CD1c-positive myeloid dendritic cell (primary cell): Measurements from ENCODE around the gene KIF3A.

Experiments
- DNase-seq: peaks from one replicate; pipeline ENCODE4 v3.0.0-alpha.2; 2016; ENCODE audit errors: extremely low spot score

KIF3A gene

DNA sequence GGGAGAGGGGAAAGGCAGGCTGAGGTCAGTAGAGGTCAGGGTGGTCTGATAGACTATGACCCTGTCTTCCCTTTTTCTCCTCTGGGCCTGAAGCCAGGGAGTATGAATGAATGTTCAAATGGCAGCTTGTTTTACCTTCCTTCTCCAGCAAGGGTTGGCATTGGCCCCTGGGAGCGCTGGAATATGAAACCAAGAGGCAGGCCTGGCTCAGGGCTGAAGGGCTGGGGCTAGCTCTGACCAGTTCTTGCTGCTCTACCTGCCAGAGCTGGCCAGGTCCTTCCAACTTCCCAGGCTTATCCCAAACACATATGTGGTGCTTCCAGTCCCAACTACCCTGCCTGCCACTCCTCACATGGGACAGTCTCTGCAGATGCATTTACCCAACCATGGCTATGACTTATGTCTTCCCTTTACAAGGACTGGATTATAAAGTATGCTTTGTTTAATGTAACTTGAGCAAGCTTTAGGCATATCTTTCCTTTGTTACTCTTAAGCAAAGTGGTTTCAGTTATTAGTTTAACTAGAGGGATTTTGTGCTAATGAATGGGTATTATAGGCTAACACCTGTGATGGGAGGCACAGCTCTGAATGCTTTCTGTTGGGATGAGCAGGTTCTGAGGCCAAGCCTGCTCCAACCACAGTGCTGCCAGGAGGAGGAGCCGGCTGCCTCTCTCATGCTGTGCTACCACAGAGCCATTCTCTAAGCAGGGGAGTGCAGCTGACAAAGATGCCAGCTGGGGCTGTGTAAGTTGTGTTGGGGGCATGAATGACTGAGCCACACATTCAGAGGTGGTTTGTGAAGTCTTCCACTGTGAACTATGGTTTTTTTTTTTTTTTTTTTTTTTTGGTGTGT lies 16.0 kb upstream of the KIF3A start:
- no peak for DNase-seq

DNA sequence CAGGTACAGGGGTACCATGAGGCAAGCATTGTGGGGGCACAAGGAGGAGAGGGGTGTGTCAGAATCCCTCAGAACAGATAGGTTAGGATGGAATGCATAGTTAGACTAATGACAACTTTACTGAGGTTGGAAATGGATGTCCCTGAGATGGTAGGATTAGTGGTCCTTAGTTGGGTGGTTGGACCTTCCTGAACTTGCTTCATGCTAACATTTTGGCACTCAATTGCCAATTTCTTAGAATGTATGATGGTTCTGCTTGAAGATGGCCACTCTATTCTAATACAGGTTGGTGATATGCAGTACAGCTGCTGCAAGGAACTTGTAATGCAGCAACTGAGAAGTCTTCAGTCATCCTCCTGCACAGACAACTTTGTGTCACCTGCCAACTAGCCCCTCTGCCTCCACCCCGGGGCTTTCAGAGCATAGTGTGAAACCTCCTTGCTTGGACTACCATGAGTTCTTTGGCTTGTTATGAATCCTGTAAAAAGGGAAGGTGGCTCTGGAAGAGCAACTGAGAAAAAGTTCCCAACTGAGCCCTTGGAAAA lies 15.3 kb upstream of the KIF3A start:
- DNase-seq: no peak

DNA sequence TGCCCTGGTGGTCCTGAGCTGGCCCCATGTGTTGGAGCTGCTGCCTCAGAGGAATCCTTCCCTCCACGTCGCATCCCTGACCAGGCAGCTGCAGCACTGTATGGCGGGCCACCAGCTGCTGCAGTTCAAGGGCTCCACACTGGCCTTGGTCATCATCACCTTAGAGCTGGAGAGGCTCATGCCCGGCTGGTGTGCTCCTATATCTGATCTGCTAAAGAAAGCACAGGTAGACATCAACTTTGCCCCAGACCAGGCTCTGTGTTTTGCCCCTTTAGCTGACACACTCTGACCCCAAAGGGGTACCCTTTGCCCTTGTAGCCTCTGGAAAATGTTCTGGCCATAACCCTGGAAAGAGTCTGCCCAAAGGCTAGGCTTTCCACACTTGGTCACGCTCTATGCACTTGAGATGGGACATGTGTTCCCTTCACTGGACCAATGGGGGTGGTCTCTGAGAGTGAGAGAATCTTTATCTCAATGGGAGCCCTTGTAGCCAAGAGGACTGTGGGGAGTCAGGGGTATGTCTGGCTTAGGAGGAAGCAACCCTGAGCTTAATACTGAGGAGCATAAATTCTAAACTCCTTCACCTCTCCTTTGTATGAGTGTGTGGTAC lies 14.7 kb upstream of the KIF3A start:
- DNase-seq: no peak

DNA sequence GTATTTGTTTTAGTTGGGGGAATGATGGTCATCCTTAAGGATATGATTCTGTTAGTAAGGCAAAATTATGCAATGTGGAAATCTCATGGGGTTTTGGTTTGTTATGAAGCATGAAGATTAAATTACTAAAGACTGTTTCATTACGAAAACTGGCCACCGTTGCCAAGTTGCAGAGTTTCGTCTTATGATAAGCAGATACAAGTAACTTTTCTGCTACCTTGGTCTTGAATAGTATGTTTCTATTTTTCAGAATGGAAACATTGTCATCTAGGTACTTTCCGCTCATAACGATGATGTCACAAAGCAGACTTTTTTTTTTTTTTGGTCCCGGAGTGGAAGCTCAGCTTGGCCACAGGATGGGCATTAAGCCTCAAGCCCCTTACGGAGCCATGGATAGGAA lies 14.1 kb upstream of the KIF3A start:
- DNase-seq: no peak

DNA sequence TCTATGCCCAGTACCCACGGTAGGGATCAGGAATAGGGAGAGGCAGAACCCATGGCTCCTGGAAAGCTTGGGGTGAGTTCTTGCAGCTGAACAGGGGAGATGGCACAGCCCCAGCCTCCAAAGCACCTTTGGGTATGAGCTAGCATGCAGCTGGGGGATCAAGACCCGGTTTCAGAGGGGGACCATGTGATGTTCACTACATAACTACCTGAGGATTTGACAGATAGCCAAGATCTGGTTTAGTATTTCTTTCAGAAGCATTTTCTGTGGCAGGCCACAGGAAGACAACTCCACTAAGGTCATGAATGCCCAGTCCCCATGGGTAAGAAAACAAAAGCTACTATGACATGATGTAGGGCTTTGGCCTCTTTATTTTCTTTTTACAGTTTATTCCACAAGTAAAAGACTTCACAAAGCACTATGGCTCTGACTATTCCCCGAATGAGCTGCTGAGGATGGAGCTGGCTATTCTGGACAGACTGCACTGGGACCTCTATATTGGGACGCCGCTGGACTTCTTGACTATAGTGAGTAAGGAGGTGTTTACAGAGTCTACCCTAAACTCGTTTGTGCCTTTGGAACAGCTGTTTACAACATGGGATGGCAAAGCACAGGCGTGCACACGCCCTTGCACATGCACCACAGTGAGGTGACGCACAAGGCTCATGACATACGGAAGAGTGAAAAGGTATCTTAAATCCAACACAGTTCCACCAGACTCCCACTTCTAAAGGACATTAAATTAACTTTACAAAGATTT lies 13.3 kb upstream of the KIF3A start:
- DNase-seq: no peak

DNA sequence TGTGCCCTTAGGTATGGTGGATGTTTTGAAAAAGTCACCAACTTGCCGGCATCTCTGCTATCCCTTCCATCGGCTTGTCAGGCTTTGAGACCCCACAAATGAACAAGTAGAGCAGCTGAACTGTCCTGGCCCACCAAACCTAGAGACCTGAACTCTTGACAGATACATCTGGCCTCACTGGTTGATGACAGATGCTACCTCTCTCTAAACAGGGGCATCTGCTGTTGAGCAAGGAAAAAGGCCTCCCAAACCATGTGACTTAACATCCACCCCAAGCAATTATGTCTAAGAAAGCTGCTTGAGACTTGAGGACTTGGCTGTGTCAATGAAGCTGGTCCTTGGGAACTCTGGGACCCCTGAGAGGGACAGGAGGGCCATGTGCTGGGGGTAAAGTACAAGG lies 12.2 kb upstream of the KIF3A start:
- DNase-seq: no peak

DNA sequence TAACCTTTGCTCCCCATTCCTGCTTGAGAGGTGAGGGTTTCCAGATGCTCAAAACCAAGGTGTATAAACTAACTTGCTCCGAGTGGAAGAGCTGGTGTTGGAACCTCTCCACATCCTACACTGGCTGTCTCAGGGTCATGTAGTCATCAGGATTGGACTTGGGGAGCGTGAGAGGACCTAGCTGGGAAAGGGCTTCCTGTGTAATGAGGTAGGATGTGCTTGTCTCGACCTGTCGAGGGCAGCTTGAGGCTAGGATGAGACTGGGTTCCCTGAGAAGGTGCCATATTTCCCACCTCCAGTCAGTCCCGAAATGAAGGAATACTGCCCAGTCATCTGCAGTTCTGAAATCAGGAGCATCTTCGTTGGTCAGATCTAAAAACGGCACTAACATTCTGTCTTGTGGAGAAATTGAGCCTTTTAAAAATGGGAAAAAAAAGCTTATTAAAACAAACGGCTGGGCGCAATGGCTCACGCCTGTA lies 11.2 kb upstream of the KIF3A start:
- DNase-seq: no peak

DNA sequence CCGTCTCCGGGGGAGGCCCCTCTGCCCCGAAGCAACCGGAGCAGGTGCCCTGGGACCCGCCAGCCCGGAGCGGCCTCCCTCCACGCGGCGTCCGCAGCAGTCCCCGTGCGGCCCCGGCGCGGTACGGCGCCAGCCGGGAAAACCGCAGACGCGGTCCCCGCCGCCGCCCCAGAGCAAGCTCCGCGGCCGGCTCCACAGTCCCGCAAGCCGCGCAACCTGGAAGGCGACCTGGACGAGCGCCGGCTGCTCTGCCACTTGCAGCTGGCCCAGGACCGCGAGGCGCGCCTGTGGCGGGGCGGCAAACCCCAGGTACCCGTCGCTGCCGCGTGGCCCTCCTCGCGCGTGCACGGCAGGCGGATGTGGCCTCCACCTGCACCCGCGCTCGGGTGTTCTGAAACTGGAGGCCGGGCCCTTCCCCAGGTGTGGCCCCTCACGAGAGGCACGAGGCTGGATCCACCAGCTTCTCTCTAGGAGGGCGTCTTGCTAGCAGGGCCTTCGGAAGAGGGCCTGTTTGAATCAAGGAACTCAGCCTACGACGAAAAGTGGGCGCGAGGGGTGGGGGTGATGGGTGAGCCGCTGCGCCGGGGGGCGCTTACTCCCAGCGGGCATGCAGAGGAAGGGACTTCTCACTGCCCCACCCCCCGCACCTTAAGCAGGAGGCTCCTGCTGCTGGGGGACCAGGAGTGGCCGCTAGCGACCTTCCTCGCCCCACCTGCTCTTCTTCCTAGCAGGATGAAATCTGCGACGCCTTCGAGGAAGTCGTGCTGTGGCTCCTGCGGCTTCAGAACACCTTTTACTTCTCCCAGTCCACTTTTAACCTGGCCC lies 10.5 kb upstream of the KIF3A start:
- no peak for DNase-seq

DNA sequence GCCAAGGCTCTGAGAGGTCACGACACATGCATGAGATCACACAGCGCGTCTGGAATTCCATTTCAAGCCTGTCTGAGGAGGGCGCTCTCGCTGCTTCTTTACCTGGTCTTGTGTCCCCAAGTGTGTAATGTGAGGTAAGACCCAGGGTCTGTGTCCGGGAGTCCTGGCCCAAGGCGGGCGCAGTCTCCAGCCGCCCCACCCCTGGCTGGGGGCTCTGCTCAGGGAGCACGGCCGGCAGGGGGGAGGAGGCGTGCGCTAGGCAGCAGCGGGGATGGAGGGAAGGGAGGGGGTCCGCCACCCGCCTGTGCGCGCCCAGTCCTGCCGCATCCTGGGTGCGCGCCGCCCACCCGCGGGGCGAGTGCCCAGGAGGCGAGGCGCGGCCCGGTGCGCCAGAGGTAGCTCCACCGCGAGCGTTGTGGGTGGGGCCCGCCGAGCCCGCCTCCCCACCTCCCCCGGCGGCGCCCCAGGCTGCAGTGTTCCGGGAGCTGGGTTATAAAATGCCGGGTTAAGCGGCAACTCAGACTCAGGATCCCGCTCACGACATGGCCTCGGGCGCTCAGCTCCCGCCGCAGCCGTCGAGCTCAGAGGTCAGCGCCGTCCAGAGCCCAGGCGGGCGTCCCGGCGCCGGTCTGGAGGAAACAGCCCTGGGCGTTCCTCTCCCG lies 9.7 kb upstream of the KIF3A start, which contains the start of gene CCNI2:
CCNI2 (plus strand) TSS at position 473 of the 662 bp plus-strand sequence; CDS start at position 543, 70 bp downstream.
- peak; percentile 33 for DNase-seq

DNA sequence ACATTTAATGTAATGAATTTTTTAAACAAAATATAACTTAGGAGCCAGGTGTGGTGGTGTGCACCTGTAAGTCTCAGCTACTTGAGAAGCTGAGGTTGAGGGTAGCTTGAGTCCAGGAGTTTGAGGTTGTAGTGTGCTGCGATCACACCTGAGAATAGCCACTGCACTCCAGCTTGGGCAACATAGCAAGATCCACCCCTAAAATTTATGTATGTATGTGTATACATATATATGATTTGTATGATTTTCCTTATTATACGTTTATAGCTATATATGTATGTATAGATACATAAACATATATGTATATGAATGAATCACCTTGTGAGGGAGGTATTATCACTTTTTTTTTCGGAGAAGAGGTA lies 9.2 kb upstream of the KIF3A start:
- no peak for DNase-seq

DNA sequence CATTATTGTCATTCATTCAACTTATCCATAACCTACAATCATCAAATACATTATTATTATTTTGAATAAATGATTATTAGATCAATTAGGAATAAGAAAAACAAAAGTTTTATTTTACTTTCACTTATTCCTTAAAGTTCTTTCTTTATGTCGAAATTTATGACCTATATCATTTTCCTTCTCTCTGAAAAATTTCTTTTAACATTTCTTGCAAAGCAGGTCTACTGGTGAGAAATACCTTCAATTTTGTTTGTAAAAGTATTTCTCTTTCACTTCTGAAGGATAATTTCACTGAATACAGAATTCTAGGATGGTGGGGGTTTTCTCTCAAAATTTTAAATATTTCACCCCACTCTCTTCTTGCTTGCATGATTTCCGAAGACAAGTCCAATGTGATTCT lies 7.3 kb upstream of the KIF3A start:
- DNase-seq: no peak

DNA sequence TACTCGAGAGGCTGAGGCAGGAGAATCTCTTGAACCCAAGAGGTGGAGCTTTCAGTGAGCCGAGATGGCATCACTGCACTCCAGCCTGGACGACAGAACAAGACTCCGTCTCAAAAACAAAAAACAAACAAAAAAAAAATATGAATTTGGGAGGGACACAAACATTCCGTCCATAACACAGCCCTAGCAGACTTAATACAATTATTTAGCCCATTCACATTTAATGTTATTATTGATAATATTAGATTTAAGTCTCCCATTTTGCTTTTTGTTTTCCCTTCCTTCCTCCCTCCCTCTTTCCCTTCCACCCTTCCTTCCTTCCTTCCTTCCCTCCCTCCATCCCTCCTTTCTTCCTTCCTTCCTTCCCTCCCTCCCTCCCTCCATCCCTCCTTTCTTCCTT lies 5.3 kb upstream of the KIF3A start:
- no peak for DNase-seq

DNA sequence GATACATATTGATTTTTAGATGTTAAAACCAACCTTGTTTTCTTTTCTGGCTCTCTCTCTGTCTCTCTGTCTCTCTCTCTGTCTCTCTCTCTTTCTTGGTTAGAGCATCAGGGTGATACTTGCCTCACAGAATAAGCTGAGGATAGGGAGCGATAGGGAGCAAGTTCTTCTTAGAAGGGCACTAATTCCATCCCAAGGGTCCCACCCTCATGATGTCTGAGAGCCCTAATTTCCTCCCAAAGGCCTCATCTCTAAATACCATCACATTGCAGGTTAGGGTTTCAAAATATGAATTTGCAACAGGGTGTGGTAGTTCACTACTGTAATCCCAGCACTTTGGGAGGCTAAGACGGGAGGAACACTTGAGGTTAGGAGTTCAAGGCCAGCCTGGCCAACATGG lies 4.8 kb upstream of the KIF3A start:
- DNase-seq: no peak

DNA sequence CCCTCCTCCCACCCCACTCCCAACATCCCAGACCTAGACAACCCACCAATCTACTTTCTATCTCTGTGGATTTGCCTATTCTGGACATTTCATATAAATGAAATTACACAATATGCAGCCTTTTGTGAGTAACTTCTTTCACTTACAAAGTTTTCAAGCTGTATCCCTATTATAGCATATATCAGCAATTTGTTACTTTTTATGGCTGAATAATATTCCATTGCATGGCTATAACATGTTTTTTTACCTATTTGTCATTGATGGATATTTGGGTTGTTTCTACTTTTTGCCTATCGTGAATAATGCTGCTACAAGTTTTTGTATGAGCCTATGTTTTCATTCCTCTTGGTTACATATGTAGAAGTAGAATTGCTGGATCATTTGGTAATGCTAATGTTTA lies 1.9 kb upstream of the KIF3A start:
- DNase-seq: no peak

DNA sequence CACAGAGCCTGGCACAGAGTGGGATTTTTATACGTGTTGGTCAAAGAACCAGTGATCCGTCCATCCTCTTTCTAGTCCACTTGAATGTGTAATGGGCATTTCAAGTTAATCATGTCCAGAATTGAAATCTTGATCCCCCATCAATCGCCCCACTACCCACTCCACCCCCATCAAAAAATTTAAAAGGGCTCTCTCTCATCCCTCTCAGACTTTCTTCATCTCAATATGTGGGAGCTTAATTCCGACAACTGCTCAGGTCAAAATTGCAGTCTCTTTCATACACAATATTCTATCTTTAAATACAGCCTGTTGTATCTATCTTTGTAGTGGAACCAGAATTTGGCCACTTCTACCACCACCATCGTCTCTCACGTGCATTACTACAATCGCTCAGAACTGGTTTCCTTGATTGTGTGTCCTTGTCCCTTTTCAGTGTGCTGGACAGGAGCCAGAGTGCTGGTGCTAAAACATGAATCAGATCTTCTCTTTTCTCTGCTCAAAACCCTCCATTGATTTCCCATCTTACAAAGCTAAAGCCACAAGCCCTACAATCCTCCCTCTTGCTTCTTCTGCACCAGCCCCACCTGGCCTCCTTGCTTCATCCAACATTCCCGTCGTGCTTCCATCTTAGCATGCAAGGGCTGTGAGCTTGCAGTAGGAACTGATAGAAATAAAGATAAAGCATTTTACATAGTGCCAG lies 786 bp upstream of the KIF3A start:
- no peak for DNase-seq

DNA sequence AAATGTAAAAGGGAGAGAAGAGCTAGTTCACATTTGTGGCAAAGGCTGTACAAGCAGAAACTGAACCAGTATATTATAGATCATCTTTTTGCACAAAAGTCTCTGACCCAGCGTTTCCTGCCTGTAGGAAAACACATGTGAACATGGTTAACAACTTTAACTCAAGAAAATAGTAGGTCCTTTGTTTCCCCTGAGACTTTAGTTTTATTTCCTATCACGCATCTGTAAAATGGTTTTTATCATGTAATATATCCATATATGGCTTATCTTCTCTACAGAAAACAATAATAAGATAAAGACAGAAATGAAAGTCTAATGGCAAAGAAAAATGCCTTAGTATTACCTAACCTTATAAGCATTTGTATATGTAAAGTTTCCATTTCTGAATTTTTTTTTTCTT lies 2.7 kb downstream of the KIF3A start:
- no peak for DNase-seq

DNA sequence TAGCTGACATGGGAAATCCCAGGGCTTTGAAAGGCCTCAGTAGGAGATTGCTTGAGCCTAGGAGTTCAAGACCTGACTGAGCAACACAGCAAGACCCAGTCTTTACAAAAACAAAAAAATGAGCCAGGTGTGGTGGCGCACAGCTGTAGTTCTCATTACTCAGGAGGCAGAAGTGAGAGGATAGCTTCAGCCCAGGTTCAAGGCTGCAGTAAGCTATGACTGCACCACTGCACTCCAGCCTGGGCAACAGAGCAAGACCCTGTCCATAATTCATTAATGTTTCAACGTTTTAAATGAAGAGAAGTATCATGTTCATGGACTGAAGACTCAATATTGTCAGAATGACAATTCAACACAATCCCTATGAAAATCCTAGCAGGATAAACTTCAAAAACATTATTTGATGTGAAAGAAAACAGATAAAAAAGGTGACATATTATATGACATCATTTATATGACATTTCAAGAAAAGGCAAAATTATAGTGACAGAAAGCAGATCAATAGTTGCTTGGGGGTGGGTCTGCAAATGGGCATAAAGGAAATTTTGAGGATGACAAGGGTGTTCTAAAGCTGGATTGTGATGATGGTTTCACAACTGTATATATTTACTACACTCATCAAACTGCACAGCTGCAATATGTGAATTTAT lies 3.7 kb downstream of the KIF3A start:
- DNase-seq: no peak

DNA sequence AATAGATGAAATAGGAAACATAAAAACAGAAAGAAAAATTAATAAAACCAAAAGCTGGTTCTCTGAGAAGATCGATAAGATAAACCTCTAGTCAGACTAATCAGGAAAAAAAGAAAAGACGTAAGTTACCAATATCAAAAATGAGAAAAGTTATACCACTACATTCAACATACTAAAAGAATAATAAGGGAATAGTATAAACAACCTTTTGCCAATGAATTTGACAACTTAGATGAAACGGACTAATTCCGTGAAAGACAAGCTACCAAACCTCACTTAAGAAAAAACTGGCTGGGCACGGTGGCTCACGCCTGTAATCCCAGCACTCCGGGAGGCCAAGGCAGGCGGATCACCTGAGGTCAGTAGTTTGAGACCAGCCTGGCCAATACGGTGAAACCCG lies 7.5 kb downstream of the KIF3A start:
- DNase-seq: no peak

DNA sequence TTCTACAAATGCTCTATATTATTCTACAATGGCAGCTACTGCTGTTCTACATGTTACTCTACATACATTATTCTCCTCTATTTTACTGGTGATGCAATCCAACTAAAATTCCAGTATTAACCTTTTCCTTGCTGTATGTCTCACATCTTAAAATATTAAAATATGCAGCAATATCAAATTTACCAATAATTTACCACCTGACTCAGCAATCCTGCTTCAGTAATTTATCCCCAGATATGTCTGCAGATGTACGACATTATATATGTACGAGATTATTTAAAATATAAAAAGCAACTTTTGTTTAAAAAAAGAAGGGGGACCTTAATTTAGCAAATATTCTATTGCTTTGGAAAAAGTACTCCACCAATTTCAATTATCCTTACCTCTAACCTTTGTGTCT lies 11.6 kb downstream of the KIF3A start:
- DNase-seq: no peak
